GM21390 (cell line): ENCODE measurements around the gene C6orf136.
"Not testable (repeated sequence)": the region's sequence is repeated elsewhere in the genome, so short reads cannot be mapped to it uniquely, and the experiment has no call there.

Experiments used
- ATAC-seq: cut with Tn5 transposase; IDR thresholded peaks from one replicate; pipeline ENCODE4 v1.9.1; 2021; ENCODE audit not compliant: unreplicated experiment

C6orf136 gene

DNA sequence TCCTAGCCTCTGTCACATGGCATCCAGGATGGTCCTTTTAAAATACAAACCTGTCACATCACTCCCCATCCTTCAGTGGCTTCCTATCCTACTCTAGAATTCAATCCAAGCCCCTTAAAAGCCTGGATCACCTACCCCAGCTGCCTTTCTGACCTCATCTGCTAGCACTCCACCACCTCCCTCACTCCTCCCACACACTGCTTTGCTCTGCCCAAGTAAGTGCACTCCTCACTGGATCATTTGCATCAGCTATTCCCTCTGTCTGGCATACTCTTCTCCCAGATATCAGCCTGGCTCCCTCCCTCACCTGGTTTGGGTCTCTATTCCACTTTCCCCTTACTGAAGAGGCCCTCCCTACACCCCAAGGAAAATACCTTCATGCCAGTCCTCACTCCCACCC is 10.5 kb downstream of the C6orf136 start:
- no peak for ATAC-seq

DNA sequence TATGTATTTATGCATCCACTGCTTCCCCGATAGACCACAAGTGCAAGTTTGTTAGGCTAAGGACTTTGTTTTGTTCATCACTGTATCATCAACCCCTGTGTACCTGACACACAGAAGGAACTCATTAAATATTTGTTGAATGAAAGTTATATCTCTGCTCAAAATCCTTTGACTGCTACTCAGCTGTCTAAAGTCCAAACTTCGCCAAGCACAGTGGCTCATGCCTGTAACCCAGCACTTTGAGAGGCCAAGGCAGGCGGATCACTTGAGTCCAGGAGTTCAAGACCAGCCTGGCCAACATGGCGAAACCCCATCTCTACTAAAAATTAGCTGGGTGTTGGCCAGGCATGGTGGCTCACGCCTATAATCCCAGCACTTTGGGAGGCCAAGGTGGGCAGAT is 11.0 kb downstream of the C6orf136 start:
- ATAC-seq: not testable (repeated sequence)

- no peak for ATAC-seq
Measured at GRCh38 chr6:30664994-30665767, 18.2 kb downstream of the C6orf136 start.

DNA sequence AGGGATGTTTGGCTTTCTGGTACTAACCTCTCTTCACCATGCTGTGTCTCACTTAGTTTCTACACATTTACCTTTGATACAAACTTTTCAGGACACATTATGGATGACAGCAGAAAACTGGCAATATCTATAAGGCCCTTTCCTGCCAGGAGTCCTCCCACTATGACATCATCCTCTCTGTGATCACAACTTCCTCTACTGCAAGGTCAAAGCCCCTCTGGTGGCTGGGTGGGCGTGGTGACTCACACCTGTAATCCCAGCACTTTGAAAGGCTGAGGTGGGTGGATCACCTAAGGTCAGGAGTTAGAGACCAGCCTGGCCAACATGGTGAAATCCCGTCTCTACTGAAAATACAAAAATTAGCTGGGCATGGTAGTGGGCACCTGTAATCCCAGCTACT is 19.4 kb downstream of the C6orf136 start:
- not testable (repeated sequence) for ATAC-seq

DNA sequence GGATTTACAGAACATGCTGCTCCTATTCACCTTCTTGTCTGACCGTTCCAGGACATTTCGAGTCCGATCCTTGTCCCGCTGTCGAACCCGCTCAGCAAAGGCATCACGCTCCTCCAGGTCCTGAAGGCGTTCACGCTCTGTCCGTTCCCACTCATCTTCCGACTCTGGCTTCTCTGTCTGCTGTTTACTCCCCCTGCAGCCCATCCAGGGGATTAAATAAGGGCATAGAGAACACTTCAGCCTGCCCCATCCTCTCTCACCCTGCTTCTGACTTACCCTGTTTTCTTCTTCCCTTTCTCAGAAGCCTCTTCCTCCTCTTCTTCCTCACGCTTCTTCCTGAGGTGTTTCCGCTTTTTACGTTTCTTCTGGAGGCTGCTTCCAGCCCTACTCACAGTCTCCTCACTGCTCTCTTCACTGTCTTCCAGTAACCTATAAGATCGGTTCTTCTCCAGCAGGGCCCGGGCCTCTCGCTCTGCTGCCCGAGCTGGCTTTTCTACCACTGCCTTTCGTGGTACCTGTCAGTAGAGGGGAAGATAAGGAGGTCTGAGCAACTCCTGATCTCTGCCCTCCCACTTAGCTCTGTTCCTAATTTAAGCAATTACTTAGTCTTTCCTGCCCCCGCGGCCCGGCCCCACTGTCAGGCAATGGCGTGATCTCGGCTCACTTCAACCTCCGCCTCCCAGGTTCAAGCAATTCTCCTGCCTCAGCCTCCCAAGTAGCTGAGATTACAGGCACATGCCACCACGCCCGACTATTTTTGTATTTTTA is 24.0 kb downstream of the C6orf136 start:
- ATAC-seq: no peak

- peak; percentile 71 for ATAC-seq
Measured at GRCh38 chr6:30672445-30673253, 25.7 kb downstream of the C6orf136 start, which contains the start of gene DHX16. TSS of gene DHX16 (minus strand) at chr6:30673006. CDS start at chr6:30672841, 165 bp downstream.

GRCh38 chr6:30676660-30677285 is 29.8 kb downstream of the C6orf136 start:
- no peak for ATAC-seq

DNA sequence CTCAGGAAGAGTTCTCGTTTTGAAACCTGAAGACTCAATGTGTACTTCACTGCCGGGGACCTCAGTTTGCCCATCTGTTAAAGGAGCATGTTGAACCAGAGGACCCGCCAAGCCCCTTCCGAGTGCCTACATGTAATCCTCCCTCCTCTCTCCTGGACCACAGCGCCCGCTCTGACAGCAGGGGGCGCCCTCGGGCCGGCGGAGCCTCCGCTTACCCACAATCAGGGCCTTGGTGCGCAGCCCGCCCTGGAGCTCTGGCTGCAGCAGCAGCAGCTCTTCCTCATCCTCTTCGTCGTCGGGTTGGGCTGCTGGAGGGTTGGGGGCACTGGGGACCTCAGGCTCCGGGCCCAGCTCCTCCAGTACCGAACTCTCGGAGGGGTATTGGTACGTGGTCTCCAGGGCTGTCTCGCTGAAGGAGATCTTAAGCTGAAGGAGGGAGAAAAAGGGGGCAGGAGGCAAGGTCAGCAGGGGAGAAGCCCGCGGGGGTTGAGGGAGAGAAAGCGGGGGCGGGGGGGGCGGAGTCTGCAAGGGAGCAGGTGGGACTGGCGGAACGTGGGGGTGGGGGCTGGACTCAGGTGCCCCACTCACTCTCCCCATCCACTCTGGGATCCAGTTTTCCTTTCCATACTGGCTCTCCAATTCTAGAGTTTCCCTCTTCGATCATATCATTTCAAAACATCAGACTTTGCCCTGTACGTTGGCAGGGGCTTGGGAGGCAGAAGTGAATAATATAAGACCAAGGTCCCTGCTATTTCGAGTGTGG is 32.2 kb downstream of the C6orf136 start:
- no peak for ATAC-seq

DNA sequence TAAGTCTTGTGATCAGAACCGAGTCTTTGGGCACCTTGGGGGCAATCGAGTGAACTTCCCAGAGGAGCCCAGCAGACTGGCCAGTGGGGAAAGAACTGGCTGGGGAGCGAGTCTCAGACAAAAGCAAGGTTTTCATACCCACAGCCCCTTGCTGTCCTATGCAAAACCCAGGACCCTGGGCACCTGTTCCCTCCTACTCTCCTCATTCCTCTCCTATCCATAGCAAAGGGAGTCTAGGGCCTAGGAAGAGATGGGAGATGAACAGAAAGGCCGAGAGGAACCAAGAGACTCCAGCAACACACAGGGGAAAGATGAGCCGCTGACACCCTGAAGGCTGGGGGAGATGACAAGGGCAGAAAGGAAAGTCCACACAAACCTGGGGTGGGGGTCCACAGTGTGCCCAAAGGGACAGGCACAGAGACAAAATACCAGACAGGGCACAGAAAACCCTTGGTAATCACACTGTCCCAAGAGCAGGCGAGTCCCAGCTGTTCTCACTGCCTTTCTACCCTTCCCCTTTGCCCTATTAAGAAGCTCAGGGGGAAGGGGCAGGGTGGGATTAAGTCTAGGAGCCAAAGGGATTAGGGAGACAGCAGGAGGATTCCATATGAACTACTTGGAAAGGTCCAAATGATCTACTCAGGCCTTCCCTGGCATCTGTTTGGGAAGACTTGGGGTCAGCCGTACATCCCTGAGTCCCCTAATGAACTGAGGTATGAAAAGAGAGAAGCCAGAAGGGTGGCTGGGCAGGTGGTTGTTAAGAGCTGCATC is 33.0 kb downstream of the C6orf136 start:
- ATAC-seq: no peak

DNA sequence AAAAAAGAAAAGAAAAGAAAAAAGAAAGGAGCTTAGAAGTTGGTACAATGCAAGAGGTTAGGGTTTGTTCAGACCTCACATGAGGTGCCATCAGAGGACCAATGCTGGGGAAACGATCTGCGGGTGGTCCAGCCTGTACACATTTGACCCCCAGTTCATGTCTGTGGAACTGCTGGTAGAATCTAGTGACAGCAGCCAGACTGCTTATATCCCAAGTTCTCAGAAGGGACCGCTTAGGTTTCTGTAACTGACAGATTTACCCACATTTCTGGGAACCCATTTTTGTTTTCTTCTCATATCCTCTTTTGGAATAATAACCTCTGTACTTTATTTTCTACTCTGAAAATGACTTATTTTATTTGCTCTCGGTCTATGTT is 34.8 kb downstream of the C6orf136 start:
- ATAC-seq: no peak

- ATAC-seq: peak; percentile 39
Measured at GRCh38 chr6:30682143-30683117, 35.5 kb downstream of the C6orf136 start.

GRCh38 chr6:30683183-30683979 is 36.4 kb downstream of the C6orf136 start:
- ATAC-seq: no peak

DNA sequence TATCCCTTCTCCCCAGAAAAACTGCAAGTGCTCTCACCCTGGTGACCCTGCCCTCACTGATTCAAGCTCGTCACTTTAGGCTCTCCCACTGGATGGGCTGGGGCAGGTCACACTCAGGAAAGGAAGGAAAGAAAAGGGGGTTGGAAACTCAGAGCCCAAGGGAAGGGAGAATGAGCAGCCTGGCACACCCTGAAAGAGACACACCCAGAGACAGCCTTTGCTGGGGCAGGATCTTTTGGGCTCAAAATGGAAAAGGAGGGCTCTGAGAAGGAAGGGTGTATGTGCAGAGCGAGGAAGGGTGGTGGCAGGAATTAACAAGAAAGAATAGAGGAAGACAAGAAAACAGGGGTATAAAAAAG is 37.0 kb downstream of the C6orf136 start:
- ATAC-seq: no peak

- no peak for ATAC-seq
Measured at GRCh38 chr6:30684386-30685156, 37.6 kb downstream of the C6orf136 start.

GRCh38 chr6:30685157-30686008 is 38.5 kb downstream of the C6orf136 start:
- no peak for ATAC-seq
